ENCODE measurements around the gene DISC1. TPM values are rescaled to one million over a fixed set of nuclear protein-coding genes. Genes with fewer than 3 reads are reported as not detected.

DISC1 gene
- total and polyA plus RNA-seq, 2 donors (not counting 3 experiments of a cell fraction or from before 2014, with no cell fraction given): 3.3 to 14.7 TPM

DNA sequence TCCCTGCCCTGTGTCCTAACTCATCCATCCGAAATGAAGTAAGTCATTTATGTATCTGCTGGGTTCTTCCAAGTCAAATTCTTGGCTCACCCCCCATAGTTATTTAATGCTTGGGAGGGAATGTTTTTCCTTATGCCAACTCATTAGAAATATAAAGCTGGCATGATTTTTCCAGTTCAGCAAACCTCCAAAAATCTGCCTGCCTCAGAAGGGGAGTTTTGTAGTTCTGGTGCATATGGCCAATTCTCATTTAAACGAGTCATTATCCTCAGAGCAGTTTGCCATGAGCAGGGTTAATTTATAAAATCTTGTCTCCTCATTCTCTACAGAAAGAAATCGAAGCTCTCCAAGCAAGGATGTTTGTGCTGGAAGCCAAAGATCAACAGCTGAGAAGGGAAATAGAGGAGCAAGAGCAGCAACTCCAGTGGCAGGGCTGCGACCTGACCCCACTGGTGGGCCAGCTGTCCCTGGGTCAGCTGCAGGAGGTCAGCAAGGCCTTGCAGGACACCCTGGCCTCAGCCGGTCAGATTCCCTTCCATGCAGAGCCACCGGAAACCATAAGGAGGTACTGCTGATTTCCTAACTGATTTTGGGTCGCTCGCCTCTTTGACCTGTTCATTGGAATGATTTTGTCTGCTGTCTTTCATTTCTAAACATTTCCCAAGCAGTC is 144.1 kb downstream of the DISC1 start:
- H4K20me1 ChIP-seq (replicated peaks; ENCODE audit: control insufficient read depth, extremely low read depth, insufficient read depth, low read length): no peaks in the 10 kb centered on the region
- ChIA-PET CTCF (interaction anchor here (3.5 kb wide), 1 partner anchor 14 kb away, joined by 18 read pairs; no protein-coding TSS in a partner anchor), POLR2A (interaction anchor here (0.6 kb wide), 1 partner anchor 11 kb away, joined by 3 read pairs; no protein-coding TSS in a partner anchor)
- TF ChIP-seq POLR2A (IDR thresholded peaks at IDR 0.05; ENCODE audit: low read depth, low read length) (no peak), GATA2 (IDR thresholded peaks at IDR 0.05; ENCODE audit: insufficient read depth, insufficient read length, low read depth, low read length) (no peak), POLR2AphosphoS5 (IDR thresholded peaks at IDR 0.05; ENCODE audit: insufficient read depth, low read depth, low read length) (no peak), JUN (IDR thresholded peaks at IDR 0.05; ENCODE audit: borderline replicate concordance, insufficient read depth, insufficient read length, low read depth) (no peak), FOS (IDR thresholded peaks at IDR 0.05; ENCODE audit: borderline replicate concordance, insufficient read depth, low read length) (no peak)
- TF ChIP-seq, protein P1, sequence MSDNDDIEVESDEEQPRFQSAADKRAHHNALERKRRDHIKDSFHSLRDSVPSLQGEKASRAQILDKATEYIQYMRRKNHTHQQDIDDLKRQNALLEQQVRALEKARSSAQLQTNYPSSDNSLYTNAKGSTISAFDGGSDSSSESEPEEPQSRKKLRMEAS (IDR thresholded peaks at IDR 0.05; ENCODE audit: insufficient read depth, insufficient read length): no peak
- TF ChIP-seq, protein P2, sequence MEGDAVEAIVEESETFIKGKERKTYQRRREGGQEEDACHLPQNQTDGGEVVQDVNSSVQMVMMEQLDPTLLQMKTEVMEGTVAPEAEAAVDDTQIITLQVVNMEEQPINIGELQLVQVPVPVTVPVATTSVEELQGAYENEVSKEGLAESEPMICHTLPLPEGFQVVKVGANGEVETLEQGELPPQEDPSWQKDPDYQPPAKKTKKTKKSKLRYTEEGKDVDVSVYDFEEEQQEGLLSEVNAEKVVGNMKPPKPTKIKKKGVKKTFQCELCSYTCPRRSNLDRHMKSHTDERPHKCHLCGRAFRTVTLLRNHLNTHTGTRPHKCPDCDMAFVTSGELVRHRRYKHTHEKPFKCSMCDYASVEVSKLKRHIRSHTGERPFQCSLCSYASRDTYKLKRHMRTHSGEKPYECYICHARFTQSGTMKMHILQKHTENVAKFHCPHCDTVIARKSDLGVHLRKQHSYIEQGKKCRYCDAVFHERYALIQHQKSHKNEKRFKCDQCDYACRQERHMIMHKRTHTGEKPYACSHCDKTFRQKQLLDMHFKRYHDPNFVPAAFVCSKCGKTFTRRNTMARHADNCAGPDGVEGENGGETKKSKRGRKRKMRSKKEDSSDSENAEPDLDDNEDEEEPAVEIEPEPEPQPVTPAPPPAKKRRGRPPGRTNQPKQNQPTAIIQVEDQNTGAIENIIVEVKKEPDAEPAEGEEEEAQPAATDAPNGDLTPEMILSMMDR (IDR thresholded peaks at IDR 0.05; ENCODE audit: extremely low read depth in 1 of 2, insufficient read depth in 1 of 2, low read depth in 1 of 2, low read length in 2 of 2): no peak
- intact Hi-C loops (cut with micrococcal nuclease): no loop called here
- no peaks in the 10 kb centered on the region for H3K9me3 ChIP-seq (replicated peaks; ENCODE audit: control insufficient read depth, insufficient read depth, low read length)
- no peak overlapping the region for H3K4me2 ChIP-seq (ENCODE audit: insufficient read depth, low read length)
- no peak overlapping the region for H2AFZ ChIP-seq (ENCODE audit: low read depth, low read length)
- no peak for FAIRE-seq
- DNase-seq (ENCODE audit: low read depth, low spot score): no peak
- H3K79me2 ChIP-seq (ENCODE audit: control insufficient read depth, insufficient read depth, low read length): no peaks in the 10 kb centered on the region
- no peaks in the 10 kb centered on the region for H3K27me3 ChIP-seq (ENCODE audit: control insufficient read depth in 2 of 2, insufficient read depth in 2 of 2, low read length in 2 of 2)
- no peak overlapping the region for H3K9ac ChIP-seq (replicated peaks; ENCODE audit: extremely low read depth, insufficient read depth, low read length)
- H3K4me3 ChIP-seq (replicated peaks in 1 of 3; ENCODE audit: insufficient read depth in 1 of 3, low read depth in 1 of 3, low read length in 3 of 3): no peak overlapping the region
- no peaks in the 10 kb centered on the region for H3K4me1 ChIP-seq (ENCODE audit: control insufficient read depth, extremely low read depth, insufficient read depth, low read length)
- H3K27ac ChIP-seq (ENCODE audit: insufficient read depth, low read depth, low read length): no peak overlapping the region
- peaks cover 0 to 2% of the 10 kb centered on the region in 2 experiments for H3K36me3 ChIP-seq (ENCODE audit: control insufficient read depth in 2 of 2, extremely low read depth in 1 of 2, insufficient read depth in 2 of 2, low read length in 2 of 2)
- dilution Hi-C loops (cut with MboI; ENCODE audit: extremely low pct_ligation_motif_present, low sequenced_read_pairs): no loop called here
- BruUV-seq (replicated peaks): no TSS peak
- no peaks in the 10 kb centered on the region for H3K9me1 ChIP-seq (replicated peaks; ENCODE audit: control insufficient read depth, extremely low read depth, insufficient read depth, low read length)
